ENCODE results near the gene BICD1.
"Not testable (repeated sequence)": the region's sequence is repeated elsewhere in the genome, so short reads cannot be mapped to it uniquely, and the experiment has no call there.

Gene BICD1

GRCh38 chr12:32196250-32197198 is 89.9 kb downstream of the BICD1 start:
- no peak for DNase-seq

GRCh38 chr12:32197421-32197820 is 90.8 kb downstream of the BICD1 start:
- DNase-seq, result no peak

GRCh38 chr12:32198555-32198954 is 91.9 kb downstream of the BICD1 start:
- no peak for DNase-seq

DNA sequence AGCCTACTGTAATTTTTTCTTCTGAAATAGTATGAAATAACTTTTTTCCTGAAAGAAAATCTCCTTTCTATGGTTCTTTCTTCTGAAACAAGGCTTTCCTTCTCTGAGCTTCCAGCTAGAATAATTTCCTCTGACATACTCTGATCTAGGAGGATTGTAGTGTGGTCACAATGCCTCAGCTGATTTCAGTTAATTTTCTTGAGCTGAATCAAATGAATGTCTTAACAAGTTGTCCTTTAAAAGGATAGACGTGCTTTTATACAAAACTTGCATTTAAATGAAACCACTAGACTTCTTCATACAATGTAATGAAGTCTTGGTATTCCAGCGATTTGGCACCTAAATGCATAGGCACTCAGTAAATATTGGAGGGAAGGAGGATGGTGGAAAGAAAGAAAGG is 94.4 kb downstream of the BICD1 start:
- no peak for DNase-seq

DNA sequence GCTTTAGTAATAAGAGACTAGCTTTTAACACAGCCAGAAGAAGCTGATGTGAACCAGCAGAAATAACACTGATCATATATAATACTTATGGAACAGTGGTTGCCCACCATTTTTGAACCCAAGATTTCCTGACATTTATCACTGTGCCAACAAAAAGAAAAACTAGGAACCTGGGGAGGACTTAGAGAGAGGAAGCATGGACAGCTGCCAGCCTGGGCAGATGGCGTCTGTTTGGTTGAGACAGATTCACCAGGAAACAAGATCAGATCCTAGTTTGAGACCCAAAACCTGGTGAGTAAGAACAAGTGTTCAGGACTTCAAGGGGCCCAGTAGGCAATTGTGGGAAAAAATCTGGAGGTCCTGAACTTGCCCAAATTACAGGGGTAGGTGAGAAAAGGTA is 95.3 kb downstream of the BICD1 start:
- no peak for DNase-seq

DNA sequence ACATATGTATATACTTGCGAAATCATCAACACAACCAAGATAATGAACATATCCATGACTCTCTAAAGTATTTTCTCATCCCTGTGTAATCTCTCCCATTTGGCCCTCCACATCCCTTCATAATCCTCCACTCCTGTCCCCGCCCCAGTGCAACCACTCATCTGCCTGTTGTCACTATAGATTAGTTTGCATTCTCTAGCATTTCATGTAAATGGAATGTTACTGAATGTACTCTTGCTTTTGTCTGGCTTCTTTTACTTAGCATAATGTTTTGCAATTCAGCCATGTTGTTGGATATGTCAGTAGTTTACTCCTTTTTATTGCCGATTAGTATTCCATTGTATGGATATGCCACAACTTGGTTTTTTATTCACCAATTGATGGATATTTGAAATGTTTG is 99.1 kb downstream of the BICD1 start:
- no peak for DNase-seq

GRCh38 chr12:32208355-32208754 is 101.7 kb downstream of the BICD1 start:
- no peak for DNase-seq

- DNase-seq, result no peak
Observed at GRCh38 chr12:32211066-32211899, 104.6 kb downstream of the BICD1 start.

GRCh38 chr12:32211900-32212156 is 105.2 kb downstream of the BICD1 start:
- DNase-seq, result no peak

DNA sequence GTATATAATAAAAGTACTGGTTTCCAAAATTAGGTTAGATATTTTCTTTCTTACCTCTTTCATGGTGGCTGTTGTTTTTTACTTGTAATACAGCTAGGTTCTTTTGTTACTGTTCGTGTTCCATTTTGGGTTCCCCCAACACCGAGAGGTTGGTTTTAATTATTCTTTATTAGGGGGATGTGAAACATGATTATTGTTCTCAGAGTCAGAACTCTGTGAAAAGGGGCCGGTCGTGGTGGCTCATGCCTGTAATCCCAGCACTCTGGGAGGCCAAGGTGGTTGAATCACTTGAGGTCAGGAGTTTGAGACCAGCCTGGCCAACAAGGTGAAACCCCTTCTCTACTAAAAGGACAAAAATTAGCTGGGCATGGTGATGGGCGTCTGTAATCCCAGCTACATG is 108.1 kb downstream of the BICD1 start:
- no peak for DNase-seq

DNA sequence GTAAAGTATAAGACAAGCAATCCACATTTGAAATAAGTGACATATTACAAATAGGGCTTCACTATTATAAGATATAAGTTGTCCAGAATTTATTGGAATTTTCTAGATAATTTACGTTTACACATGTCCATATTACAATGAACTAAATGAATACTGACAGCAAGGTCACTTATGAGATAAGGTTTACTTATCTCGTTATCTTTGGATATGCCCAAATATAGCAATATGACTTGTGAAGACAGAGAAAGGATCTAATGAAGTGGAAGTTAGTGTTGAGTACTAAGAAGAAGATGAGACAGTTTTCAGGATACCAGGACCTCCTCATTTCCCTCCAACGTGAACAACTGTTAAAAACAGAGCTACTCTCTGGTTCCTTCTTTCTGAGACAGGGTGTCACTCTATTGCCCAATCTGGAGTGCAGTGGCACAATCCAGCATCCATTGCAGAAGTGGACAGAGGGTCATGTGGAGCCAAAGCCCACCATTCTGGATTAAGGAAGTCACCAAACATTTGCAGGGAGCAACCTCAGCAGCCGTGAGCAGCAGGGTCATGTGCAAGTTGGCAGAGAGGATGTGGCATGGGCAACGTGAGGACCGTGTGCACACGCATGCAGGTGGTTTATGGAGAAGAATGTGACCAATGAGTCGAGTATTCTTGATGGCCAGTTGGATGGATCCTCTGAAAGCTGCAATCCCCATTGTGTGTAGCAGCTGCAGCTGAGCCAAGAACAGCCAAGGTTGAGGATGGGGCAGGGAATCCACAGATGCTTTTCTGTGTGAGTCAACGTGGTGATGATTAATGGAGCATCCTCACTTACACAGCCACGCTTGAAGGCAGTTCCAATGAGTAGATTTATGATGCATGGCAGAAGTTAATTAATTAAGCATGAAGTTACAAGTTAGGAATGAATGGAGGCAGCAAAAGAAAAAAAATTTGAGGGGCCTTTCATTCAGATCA is 111.0 kb downstream of the BICD1 start:
- no peak for DNase-seq

GRCh38 chr12:32223941-32224340 is 117.3 kb downstream of the BICD1 start:
- no peak for DNase-seq

DNA sequence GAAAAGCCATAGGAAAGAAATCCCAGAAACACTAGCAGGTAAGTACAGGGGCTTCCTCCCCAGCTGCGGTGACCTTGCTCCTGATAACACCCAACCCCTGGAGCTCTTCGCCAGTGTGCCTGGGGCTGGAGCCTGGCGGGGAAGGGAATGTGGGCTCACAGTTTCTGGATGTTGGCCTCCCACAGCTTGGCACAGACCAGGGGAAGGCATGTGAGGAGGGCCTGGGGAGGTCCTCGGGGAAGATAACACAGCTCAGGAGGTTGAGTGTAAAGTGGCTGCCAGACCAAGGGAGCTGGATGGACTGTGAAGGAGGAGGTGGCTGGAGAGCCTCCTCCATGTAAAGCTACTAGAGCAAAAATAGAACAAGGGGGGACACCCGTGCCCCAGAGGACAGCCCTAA is 120.1 kb downstream of the BICD1 start:
- DNase-seq, result no peak

DNA sequence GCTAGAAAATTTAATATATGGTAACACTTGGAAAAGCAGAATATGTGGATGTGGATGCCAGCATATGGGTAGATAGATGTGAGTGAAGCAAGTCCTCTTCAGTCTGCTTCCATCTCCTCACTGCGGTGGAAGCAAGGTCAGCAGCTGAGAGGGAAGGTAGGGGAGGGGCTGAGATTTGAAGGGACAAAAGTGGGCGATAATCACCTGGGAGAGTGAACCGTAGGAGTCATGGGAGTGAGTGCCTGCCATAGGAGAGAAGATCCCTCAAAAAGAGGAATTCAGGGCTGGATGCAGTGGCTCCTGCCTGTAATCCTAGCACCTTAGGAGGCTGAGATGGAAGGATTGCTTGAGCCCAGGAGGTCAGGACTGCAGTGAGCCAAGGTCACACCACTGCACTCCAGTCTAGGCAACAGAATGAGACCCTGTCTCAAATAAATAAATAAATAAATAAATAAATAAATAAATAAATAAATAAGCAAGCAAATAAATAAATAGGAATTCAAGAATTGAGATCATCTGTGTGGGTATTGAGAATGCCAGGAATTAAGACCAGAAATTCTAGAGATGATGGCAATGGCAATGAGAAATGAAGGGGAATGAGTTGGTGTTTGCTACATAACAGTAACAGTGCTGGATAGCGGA is 123.4 kb downstream of the BICD1 start:
- DNase-seq, result no peak

DNA sequence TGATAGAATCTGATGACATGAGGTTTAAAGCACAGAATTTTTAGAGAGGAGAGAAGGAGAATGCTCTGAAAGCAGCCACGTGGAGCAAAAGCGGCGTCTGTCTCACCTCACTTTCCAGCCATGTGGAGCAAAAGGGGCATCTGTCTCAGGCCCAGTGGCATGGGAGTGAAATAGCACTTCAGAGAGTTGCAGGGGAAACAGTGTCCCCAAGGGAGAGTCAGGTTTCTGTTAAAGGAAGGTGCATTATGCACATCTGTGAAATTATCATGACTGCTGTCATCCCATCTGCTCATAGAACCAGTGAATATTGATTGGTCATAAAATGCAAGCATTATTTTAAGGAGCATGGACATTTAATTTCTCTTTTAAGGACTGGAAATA is 124.0 kb downstream of the BICD1 start:
- DNase-seq, result no peak

- DNase-seq, result not testable (repeated sequence)
Observed at GRCh38 chr12:32231361-32231760, 124.7 kb downstream of the BICD1 start.

- no peak for DNase-seq
Observed at GRCh38 chr12:32233568-32233967, 126.9 kb downstream of the BICD1 start.

GRCh38 chr12:32235251-32235650 is 128.6 kb downstream of the BICD1 start:
- DNase-seq, result no peak

DNA sequence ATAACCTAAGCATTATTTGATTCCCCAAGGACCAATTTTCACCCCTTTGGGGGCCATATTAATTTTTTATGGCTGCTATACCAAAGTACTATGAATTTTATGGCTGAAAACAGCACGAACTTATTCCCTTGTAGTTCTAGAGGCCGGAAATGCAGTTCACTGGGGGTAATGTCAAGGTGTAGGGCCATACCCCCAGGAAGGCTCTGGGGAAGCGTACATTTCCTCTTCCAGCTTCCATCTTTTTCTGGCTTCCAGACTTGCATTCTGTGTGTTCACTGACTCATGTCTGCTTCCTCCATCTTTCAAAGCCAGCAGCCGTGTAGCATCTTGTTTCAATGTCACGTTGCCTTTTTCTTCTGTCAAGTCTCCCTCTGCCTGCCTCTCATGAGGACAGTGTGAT is 133.5 kb downstream of the BICD1 start:
- no peak for DNase-seq

DNA sequence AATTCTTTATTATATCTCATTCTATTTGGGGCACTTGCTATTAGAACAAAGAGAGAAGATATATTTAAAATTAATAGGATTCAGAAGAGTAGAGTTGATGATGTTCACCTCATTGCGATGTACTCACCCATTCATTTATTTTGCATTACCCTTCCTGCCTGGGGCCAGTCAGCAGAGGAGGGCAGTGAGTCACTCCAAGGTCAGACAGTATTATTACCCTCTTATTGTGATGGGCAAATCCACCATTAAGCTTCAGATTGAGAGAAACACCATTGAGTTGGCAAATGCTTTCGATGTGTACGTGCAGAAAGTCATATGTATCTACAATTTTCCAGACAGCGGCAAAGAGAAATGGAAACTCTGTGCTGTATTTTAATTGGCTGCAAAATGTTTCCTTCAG is 134.2 kb downstream of the BICD1 start:
- no peak for DNase-seq

DNA sequence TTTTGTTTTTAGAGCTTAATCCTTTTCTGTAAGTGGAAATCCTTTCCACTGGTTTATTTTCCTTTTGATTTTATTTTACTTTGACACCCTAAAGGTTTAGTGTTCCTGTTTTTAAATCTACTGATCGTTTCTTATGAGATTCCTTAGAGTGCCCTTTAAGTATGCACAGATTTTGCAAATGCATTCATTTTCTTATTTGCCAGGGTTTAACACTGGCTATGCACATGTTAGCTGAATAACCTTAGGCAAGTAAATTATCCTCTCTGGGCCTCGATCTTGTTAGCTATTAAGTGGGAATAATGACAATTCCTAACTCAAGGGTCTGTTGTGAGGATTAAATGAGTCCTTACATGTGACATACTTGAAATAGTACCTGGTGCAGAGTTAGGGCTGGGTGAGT is 136.0 kb downstream of the BICD1 start:
- no peak for DNase-seq

GRCh38 chr12:32248441-32249140 is 141.9 kb downstream of the BICD1 start:
- DNase-seq, result no peak
